Measurements from ENCODE around the gene SLC7A7. TPM values are rescaled to one million over a fixed set of nuclear protein-coding genes. Genes with fewer than 3 reads are reported as not detected.

The SLC7A7 gene
- total and polyA plus RNA-seq, 4 donors, result 28.0 to 113 (median 48.2) TPM

- TF ChIP-seq CTCF (IDR thresholded peaks at IDR 0.05; ENCODE audit: control extremely low read depth, extremely low read depth), result no peak
- Histone ChIP-seq H3K9ac (ENCODE audit: insufficient read depth in 1 of 2, low read length in 2 of 2) (peak overlapping the region in 1 of 2 donors; percentile 63), H3K4me3 (no peak overlapping the region), H3K27me3 (ENCODE audit: control insufficient read depth in 3 of 3, insufficient read depth in 3 of 3, low read length in 2 of 3) (no peaks in the 10 kb centered on the region), H3K4me1 (ENCODE audit: control insufficient read depth in 5 of 5, insufficient read depth in 5 of 5, low read length in 5 of 5) (peaks cover 0 to 33% (median 6%) of the 10 kb centered on the region in 5 donors), H3K9me3 (ENCODE audit: control insufficient read depth in 4 of 4, insufficient read depth in 3 of 4, low read length in 3 of 4) (no peaks in the 10 kb centered on the region), H3K27ac (ENCODE audit: low read depth in 1 of 2, low read length in 1 of 2) (no peak overlapping the region), H3K36me3 (ENCODE audit: control insufficient read depth in 4 of 4, insufficient read depth in 4 of 4, low read length in 4 of 4) (peaks cover 0 to under 1% (median 0%) of the 10 kb centered on the region in 4 donors)
- 30 to 54% methylated on average over 8 of the region's 8 CpGs for WGBS, 2 donors
- DNase-seq (peak in 2 of 3 donors; percentile 46 to 67), ATAC-seq (ENCODE audit: insufficient read depth, low FRiP score) (no peak)
These were observed 9.6 kb upstream of the SLC7A7 start for GRCh38 chr14:22824711-22825359.

GRCh38 chr14:22822571-22823098, 7.4 kb upstream of the SLC7A7 start:
- no peaks in the 10 kb centered on the region for H3K27me3 ChIP-seq (ENCODE audit: control insufficient read depth in 3 of 3, insufficient read depth in 3 of 3, low read length in 2 of 3)
- H3K9ac ChIP-seq (ENCODE audit: insufficient read depth in 1 of 2, low read length in 2 of 2), result peak overlapping the region in 1 of 2 donors; percentile 68
- peak; percentile 85 for TF ChIP-seq CTCF (IDR thresholded peaks at IDR 0.05; ENCODE audit: control extremely low read depth, extremely low read depth)
- peaks cover 0 to 47% (median 13%) of the 10 kb centered on the region in 5 donors for H3K4me1 ChIP-seq (ENCODE audit: control insufficient read depth in 5 of 5, insufficient read depth in 5 of 5, low read length in 5 of 5)
- DNase-seq (peak; percentile 96 to 97 (median 96)), ATAC-seq (ENCODE audit: insufficient read depth, low FRiP score) (peak; percentile 68)
- H3K9me3 ChIP-seq (ENCODE audit: control insufficient read depth in 4 of 4, insufficient read depth in 3 of 4, low read length in 3 of 4), result no peaks in the 10 kb centered on the region
- H3K36me3 ChIP-seq (ENCODE audit: control insufficient read depth in 4 of 4, insufficient read depth in 4 of 4, low read length in 4 of 4), result no peaks in the 10 kb centered on the region
- peak overlapping the region in 1 of 2 donors; percentile 63 for H3K27ac ChIP-seq (ENCODE audit: low read depth in 1 of 2, low read length in 1 of 2)
- 1% methylated on average over 33 to 34 of the region's 34 CpGs for WGBS, 2 donors
- H3K4me3 ChIP-seq, result no peak overlapping the region

GRCh38 chr14:22822016-22822570, 6.9 kb upstream of the SLC7A7 start:
- H3K4me3 ChIP-seq, result no peak overlapping the region
- ATAC-seq (ENCODE audit: insufficient read depth, low FRiP score) (no peak), DNase-seq (no peak)
- peak overlapping the region in 1 of 2 donors; percentile 68 for H3K9ac ChIP-seq (ENCODE audit: insufficient read depth in 1 of 2, low read length in 2 of 2)
- no peaks in the 10 kb centered on the region for H3K36me3 ChIP-seq (ENCODE audit: control insufficient read depth in 4 of 4, insufficient read depth in 4 of 4, low read length in 4 of 4)
- H3K9me3 ChIP-seq (ENCODE audit: control insufficient read depth in 4 of 4, insufficient read depth in 3 of 4, low read length in 3 of 4), result no peaks in the 10 kb centered on the region
- 57 to 70% methylated on average over 32 of the region's 32 CpGs for WGBS, 2 donors
- peaks cover 0 to 47% (median 13%) of the 10 kb centered on the region in 5 donors for H3K4me1 ChIP-seq (ENCODE audit: control insufficient read depth in 5 of 5, insufficient read depth in 5 of 5, low read length in 5 of 5)
- TF ChIP-seq CTCF (IDR thresholded peaks at IDR 0.05; ENCODE audit: control extremely low read depth, extremely low read depth), result no peak
- peak overlapping the region in 1 of 2 donors; percentile 63 for H3K27ac ChIP-seq (ENCODE audit: low read depth in 1 of 2, low read length in 1 of 2)
- H3K27me3 ChIP-seq (ENCODE audit: control insufficient read depth in 3 of 3, insufficient read depth in 3 of 3, low read length in 2 of 3), result no peaks in the 10 kb centered on the region

All from lung (tissue), 12 donors.